SJCRH30 (cell line): ENCODE results near the gene MAP2K4. TPM values are rescaled to one million over a fixed set of nuclear protein-coding genes. Genes with fewer than 3 reads are reported as not detected.

Source experiments
- total RNA-seq: library from RNA; depleted of rRNA; stranded (reverse); fragments of >200 nt; shearing (Covaris generic); gene quantifications from 2 replicates; pipeline ENCODE4 v1.2.3, GENCODE V29; 2014; rRNA removed

MAP2K4 gene
- total RNA-seq, 1 experiment from 2014 or later, result 27.3 TPM

Other genes with a start within 250 kb of the MAP2K4 start
- gene ZNF18, start 23.4 kb upstream of the MAP2K4 start, total RNA-seq, result 3.7 TPM in 2 replicates